CD4-positive, alpha-beta T cell (primary cell): ENCODE results near the gene PIP5K1B. TPM values are rescaled to one million over a fixed set of nuclear protein-coding genes. Genes with fewer than 3 reads are reported as not detected.

Source experiments
- ATAC-seq: fragments of 200-7000 bp; cut with Tn5 transposase; one replicate; pipeline ENCODE4 v1.10.0; 2022; ENCODE audit warnings: mild to moderate bottlenecking; ENCODE audit not compliant: poor library complexity
- CTCF ChIA-PET: fragments of 350-600 bp; sonication (Branson Sonifier 250); formaldehyde crosslinking; loops from one replicate; lab custom pipeline; 2021; ENCODE audit warnings: antibody characterized with exemption, inconsistent platforms; lab: Charles Lee
- POLR2A ChIA-PET: fragments of 350-600 bp; sonication (Branson Sonifier 250); formaldehyde crosslinking; loops from one replicate; lab custom pipeline; 2021; ENCODE audit warnings: antibody characterized with exemption, inconsistent platforms; lab: Charles Lee
- DNase-seq, 14 experiments: peaks; one replicate each; pipeline ENCODE4 v3.0.0-alpha.2; 2013 to 2020; ENCODE audit warnings: mixed read lengths in 2 of 14
- H3K27ac ChIP-seq, 2 donors: one replicate each; pipeline versions ENCODE4 v1.5.1 to v1.7.0; 2013; ENCODE audit warnings: low read length in 2 of 2, low read depth in 1 of 2, mild to moderate bottlenecking in 1 of 2
- H3K27me3 ChIP-seq, 2 experiments: 1 replicate in 1 of 2; 2 replicates in 1 of 2; pipeline versions ENCODE4 v1.6.1 to v1.7.0; 2013; ENCODE audit warnings: low read length in 2 of 2, control low read depth in 1 of 2, mild to moderate bottlenecking in 1 of 2, moderate library complexity in 1 of 2; ENCODE audit not compliant: insufficient read depth in 2 of 2, control insufficient read depth in 1 of 2
- H3K36me3 ChIP-seq: one replicate; pipeline ENCODE4 v1.6.1; 2013; ENCODE audit warnings: low read length, control low read depth; ENCODE audit not compliant: insufficient read depth
- H3K4me1 ChIP-seq: one replicate; pipeline ENCODE4 v1.6.1; 2013; ENCODE audit warnings: low read length, control low read depth; ENCODE audit not compliant: insufficient read depth
- H3K4me3 ChIP-seq: one replicate; pipeline ENCODE4 v1.5.1; 2013; ENCODE audit warnings: mild to moderate bottlenecking, low read length, moderate library complexity
- H3K9me3 ChIP-seq, 2 experiments: 1 replicate in 1 of 2; 2 replicates in 1 of 2; pipeline versions ENCODE4 v1.6.1 to v1.7.0; 2013; ENCODE audit warnings: low read length in 2 of 2, mild to moderate bottlenecking in 2 of 2, control low read depth in 1 of 2, moderate library complexity in 1 of 2; ENCODE audit not compliant: control insufficient read depth in 1 of 2, insufficient read depth in 1 of 2
- H3K27ac Mint-ChIP-seq: one replicate; pipeline ENCODE4 v1.8.0; 2020; ENCODE audit warnings: mixed read lengths
- H3K27me3 Mint-ChIP-seq: one replicate; pipeline ENCODE4 v1.8.0; 2021; ENCODE audit warnings: mixed read lengths
- H3K36me3 Mint-ChIP-seq: one replicate; pipeline ENCODE4 v1.8.0; 2021; ENCODE audit warnings: low read depth, mixed read lengths
- H3K4me1 Mint-ChIP-seq: one replicate; pipeline ENCODE4 v1.8.0; 2021; ENCODE audit warnings: low read depth, mixed read lengths
- H3K4me3 Mint-ChIP-seq: one replicate; pipeline ENCODE4 v1.8.0; 2020; ENCODE audit warnings: mild to moderate bottlenecking, mixed read lengths
- H3K9me3 Mint-ChIP-seq: one replicate; pipeline ENCODE4 v1.8.0; 2020; ENCODE audit warnings: mixed read lengths
- CTCF ChIP-seq: fragments of 200-600 bp; IDR thresholded peaks from one replicate; pipeline ENCODE4 v1.8.0; 2022; ENCODE audit warnings: antibody characterized with exemption, mild to moderate bottlenecking
- intact Hi-C, 2 experiments: fragments of 100-400 bp; cut with DNase I in 1 of 2; cut with micrococcal nuclease in 1 of 2; formaldehyde crosslinking; loops; one replicate each; pipeline versions ENCODE4 v1.15.1 to v1.9.0; 2023 to 2025; cut with DNase I, micrococcal nuclease
- total RNA-seq, 174 experiments: library from RNA in 2 of 174; stranded (reverse) in 2 of 174; gene quantifications; one replicate each; pipeline ENCODE4 v1.2.3 and lab custom pipeline; 2021 to 2026

Gene PIP5K1B
- total RNA-seq, 2 experiments from 2014 or later = not detected

- no peaks in the 10 kb centered on the region for H3K36me3 Mint-ChIP-seq
- Histone ChIP-seq H3K9me3 (peaks cover 5 to 6% of the 10 kb centered on the region in 2 experiments), H3K27ac (no peak overlapping the region), H3K4me3 (no peak overlapping the region), H3K27me3 (no peaks in the 10 kb centered on the region), H3K4me1 (peaks cover 33% of the 10 kb centered on the region), H3K36me3 (no peaks in the 10 kb centered on the region)
- peaks cover 5% of the 10 kb centered on the region for H3K9me3 Mint-ChIP-seq
- H3K27ac Mint-ChIP-seq = no peak overlapping the region
- no peak for TF ChIP-seq CTCF
- H3K27me3 Mint-ChIP-seq = no peaks in the 10 kb centered on the region
- DNase-seq = no peak
- intact Hi-C loops = loop anchor here in 1 of 2 experiments (5.0 to 10.0 kb wide), 2 partner anchors 55 to 247 kb away; a partner anchor contains a TSS
- H3K4me3 Mint-ChIP-seq = peak overlapping the region; percentile 45
- CTCF ChIA-PET = no interaction called here
- H3K4me1 Mint-ChIP-seq = peaks cover 55% of the 10 kb centered on the region
- POLR2A ChIA-PET = interaction anchor here (1.4 to 1.6 kb wide), 1 partner anchor 10 kb away, joined by 6 to 14 read pairs; no protein-coding TSS in a partner anchor
- no peak for ATAC-seq
These were observed 324.5 kb downstream of the PIP5K1B start for GRCh38 chr9:69029535-69029934.

GRCh38 chr9:69030851-69031645 lies 326.0 kb downstream of the PIP5K1B start:
- Mint-ChIP-seq H3K36me3 (peaks cover 2% of the 10 kb centered on the region), H3K4me1 (peaks cover 55% of the 10 kb centered on the region), H3K9me3 (peaks cover 5% of the 10 kb centered on the region), H3K27me3 (no peaks in the 10 kb centered on the region), H3K4me3 (no peak overlapping the region), H3K27ac (peak overlapping the region; percentile 48)
- H3K4me3 ChIP-seq = no peak overlapping the region
- no peak overlapping the region for H3K27ac ChIP-seq
- H3K27me3 ChIP-seq = no peaks in the 10 kb centered on the region
- ChIA-PET CTCF (no interaction called here), POLR2A (interaction anchor here (1.4 kb wide), 1 partner anchor 11 kb away, joined by 6 read pairs; no protein-coding TSS in a partner anchor)
- no peaks in the 10 kb centered on the region for H3K36me3 ChIP-seq
- no peak for TF ChIP-seq CTCF
- peaks cover 38% of the 10 kb centered on the region for H3K4me1 ChIP-seq
- peaks cover 5 to 6% of the 10 kb centered on the region in 2 experiments for H3K9me3 ChIP-seq
- DNase-seq = no peak
- intact Hi-C loops = loop anchor here in 1 of 2 experiments (10.0 kb wide), 1 partner anchor 1224 kb away; the partner anchor contains the start of gene SMC5
- ATAC-seq = no peak

GRCh38 chr9:69034071-69034470 lies 329.0 kb downstream of the PIP5K1B start:
- Mint-ChIP-seq H3K4me3 (peak overlapping the region; percentile 79), H3K36me3 (peaks cover 5% of the 10 kb centered on the region), H3K9me3 (peaks cover 5% of the 10 kb centered on the region), H3K27ac (peak overlapping the region; percentile 46), H3K4me1 (peaks cover 45% of the 10 kb centered on the region), H3K27me3 (no peaks in the 10 kb centered on the region)
- ATAC-seq = no peak
- H3K9me3 ChIP-seq = peaks cover 2 to 5% of the 10 kb centered on the region in 2 experiments
- DNase-seq = no peak
- no peak overlapping the region for H3K27ac ChIP-seq
- TF ChIP-seq CTCF = no peak
- intact Hi-C loops = loop anchor here in 1 of 2 experiments (10.0 kb wide), 1 partner anchor 1221 kb away; the partner anchor contains the start of gene SMC5
- ChIA-PET POLR2A (no interaction called here), CTCF (no interaction called here)
- H3K4me1 ChIP-seq = peaks cover 32% of the 10 kb centered on the region
- H3K4me3 ChIP-seq = no peak overlapping the region
- H3K27me3 ChIP-seq = no peaks in the 10 kb centered on the region
- H3K36me3 ChIP-seq = no peaks in the 10 kb centered on the region
